ENCODE measurements around the gene CKAP4.

CKAP4 gene

GRCh38 chr12:106243620-106244019 lies 4.2 kb downstream of the CKAP4 start:
- Histone ChIP-seq H3K27ac (ENCODE audit: low read depth, low read length) (no peak overlapping the region), H3K36me3 (ENCODE audit: low read length) (no peaks in the 10 kb centered on the region), H3K9me2 (replicated peaks; ENCODE audit: insufficient read depth, low read length) (no peaks in the 10 kb centered on the region), H3K79me2 (ENCODE audit: insufficient read depth, low read length) (no peaks in the 10 kb centered on the region), H3K9me3 (ENCODE audit: insufficient read depth, low read length) (no peaks in the 10 kb centered on the region), H3K9ac (ENCODE audit: low read length) (no peak overlapping the region), H3K4me3 (ENCODE audit: insufficient read depth, low read length, poor library complexity, severe bottlenecking) (no peak overlapping the region), H3K27me3 (ENCODE audit: low read length) (no peaks in the 10 kb centered on the region), H4K20me1 (ENCODE audit: low read depth, low read length) (no peaks in the 10 kb centered on the region), H3F3A (ENCODE audit: insufficient read depth) (peaks cover 3% of the 10 kb centered on the region; the same call in 1 of the 2 replicates), H3K4me2 (ENCODE audit: low read depth, low read length, poor library complexity, severe bottlenecking) (no peak overlapping the region), H2AFZ (ENCODE audit: low read depth, low read length, severe bottlenecking) (no peak overlapping the region)
- TF ChIP-seq EZH2phosphoT487 (conservative IDR thresholded peaks at IDR 0.05; ENCODE audit: low read length) (no peak), CTCF (IDR thresholded peaks at IDR 0.05; ENCODE audit: insufficient read depth, low read length, poor library complexity, severe bottlenecking) (no peak)

- no peaks in the 10 kb centered on the region for H3K36me3 ChIP-seq (ENCODE audit: low read length)
- H3K27ac ChIP-seq (ENCODE audit: low read depth, low read length): no peak overlapping the region
- no peaks in the 10 kb centered on the region for H3K27me3 ChIP-seq (ENCODE audit: low read length)
- TF ChIP-seq CTCF (IDR thresholded peaks at IDR 0.05; ENCODE audit: insufficient read depth, low read length, poor library complexity, severe bottlenecking) (no peak), EZH2phosphoT487 (conservative IDR thresholded peaks at IDR 0.05; ENCODE audit: low read length) (no peak)
- H3K4me2 ChIP-seq (ENCODE audit: low read depth, low read length, poor library complexity, severe bottlenecking): no peak overlapping the region
- H3K4me3 ChIP-seq (ENCODE audit: insufficient read depth, low read length, poor library complexity, severe bottlenecking): no peak overlapping the region
- H3K9ac ChIP-seq (ENCODE audit: low read length): no peak overlapping the region
- no peaks in the 10 kb centered on the region for H3F3A ChIP-seq (ENCODE audit: insufficient read depth)
- no peaks in the 10 kb centered on the region for H4K20me1 ChIP-seq (ENCODE audit: low read depth, low read length)
- no peak overlapping the region for H2AFZ ChIP-seq (ENCODE audit: low read depth, low read length, severe bottlenecking)
- no peaks in the 10 kb centered on the region for H3K9me3 ChIP-seq (ENCODE audit: insufficient read depth, low read length)
- H3K79me2 ChIP-seq (ENCODE audit: insufficient read depth, low read length): no peaks in the 10 kb centered on the region
- H3K9me2 ChIP-seq (replicated peaks; ENCODE audit: insufficient read depth, low read length): no peaks in the 10 kb centered on the region
These were observed 7.0 kb downstream of the CKAP4 start for GRCh38 chr12:106240821-106241220.

- no peak overlapping the region for H3K4me2 ChIP-seq (ENCODE audit: low read depth, low read length, poor library complexity, severe bottlenecking)
- no peaks in the 10 kb centered on the region for H3K9me2 ChIP-seq (replicated peaks; ENCODE audit: insufficient read depth, low read length)
- H4K20me1 ChIP-seq (ENCODE audit: low read depth, low read length): no peaks in the 10 kb centered on the region
- H3F3A ChIP-seq (ENCODE audit: insufficient read depth): no peaks in the 10 kb centered on the region
- no peaks in the 10 kb centered on the region for H3K9me3 ChIP-seq (ENCODE audit: insufficient read depth, low read length)
- H2AFZ ChIP-seq (ENCODE audit: low read depth, low read length, severe bottlenecking): no peak overlapping the region
- H3K27ac ChIP-seq (ENCODE audit: low read depth, low read length): no peak overlapping the region
- no peak overlapping the region for H3K4me3 ChIP-seq (ENCODE audit: insufficient read depth, low read length, poor library complexity, severe bottlenecking)
- TF ChIP-seq EZH2phosphoT487 (conservative IDR thresholded peaks at IDR 0.05; ENCODE audit: low read length) (no peak), CTCF (IDR thresholded peaks at IDR 0.05; ENCODE audit: insufficient read depth, low read length, poor library complexity, severe bottlenecking) (no peak)
- H3K36me3 ChIP-seq (ENCODE audit: low read length): no peaks in the 10 kb centered on the region
- no peaks in the 10 kb centered on the region for H3K79me2 ChIP-seq (ENCODE audit: insufficient read depth, low read length)
- H3K9ac ChIP-seq (ENCODE audit: low read length): no peak overlapping the region
- no peaks in the 10 kb centered on the region for H3K27me3 ChIP-seq (ENCODE audit: low read length)
These were observed 7.9 kb downstream of the CKAP4 start for GRCh38 chr12:106239951-106240335.

Data from SU-DHL-6 (cell line).